ENCODE measurements around the gene PACRG.

The PACRG gene

GRCh38 chr6:163324688-163325389 is 597.1 kb downstream of the PACRG start:
- DNase-seq, result no peak

GRCh38 chr6:163325390-163325784 is 597.6 kb downstream of the PACRG start:
- no peak for DNase-seq

GRCh38 chr6:163327165-163327880 is 599.5 kb downstream of the PACRG start:
- DNase-seq, result no peak

GRCh38 chr6:163327921-163328320 is 600.1 kb downstream of the PACRG start:
- no peak for DNase-seq

- no peak for DNase-seq
These were observed 600.6 kb downstream of the PACRG start for GRCh38 chr6:163328411-163328810.

GRCh38 chr6:163329991-163330390 is 602.2 kb downstream of the PACRG start:
- DNase-seq, result no peak

- no peak for DNase-seq
These were observed 603.5 kb downstream of the PACRG start for GRCh38 chr6:163331245-163331644.

- DNase-seq, result no peak
These were observed 604.8 kb downstream of the PACRG start for GRCh38 chr6:163332575-163332974.

- no peak for DNase-seq
These were observed 605.3 kb downstream of the PACRG start for GRCh38 chr6:163333038-163333437.

GRCh38 chr6:163333701-163334663 is 606.2 kb downstream of the PACRG start:
- DNase-seq, result no peak

- no peak for DNase-seq
These were observed 607.3 kb downstream of the PACRG start for GRCh38 chr6:163335056-163335455.

GRCh38 chr6:163335671-163336545 is 608.1 kb downstream of the PACRG start:
- no peak for DNase-seq

- DNase-seq, result no peak
These were observed 609.2 kb downstream of the PACRG start for GRCh38 chr6:163336961-163337360.

GRCh38 chr6:163337958-163338357 is 610.2 kb downstream of the PACRG start:
- DNase-seq, result no peak

- no peak for DNase-seq
These were observed 611.1 kb downstream of the PACRG start for GRCh38 chr6:163338671-163339405.

GRCh38 chr6:163339466-163339865 is 611.7 kb downstream of the PACRG start:
- DNase-seq, result no peak

- no peak for DNase-seq
These were observed 612.6 kb downstream of the PACRG start for GRCh38 chr6:163340201-163340887.

- no peak for DNase-seq
These were observed 613.7 kb downstream of the PACRG start for GRCh38 chr6:163341224-163342061.

- DNase-seq, result no peak
These were observed 615.1 kb downstream of the PACRG start for GRCh38 chr6:163342571-163343539.
